HL-60/S4 (cell line): ENCODE results near the gene IER5L.

Experiments
- in situ Hi-C: fragments of 300-500 bp; cut with MboI; formaldehyde crosslinking; loops from 2 replicates; pipeline ENCODE4 v1.14.3; 2022; ENCODE audit warnings: low sequenced_read_pairs

IER5L gene

GRCh38 chr9:129177791-129178567, at the start of gene IER5L:
IER5L (minus strand) TSS chr9:129178261; CDS start chr9:129178052, 209 bp downstream.
- in situ Hi-C loops: no loop called here

- in situ Hi-C loops: no loop called here
Observed at GRCh38 chr9:129227843-129228189, 49.8 kb upstream of the IER5L start.

- in situ Hi-C loops: no loop called here
Observed at GRCh38 chr9:129225815-129226214, 47.8 kb upstream of the IER5L start.

DNA sequence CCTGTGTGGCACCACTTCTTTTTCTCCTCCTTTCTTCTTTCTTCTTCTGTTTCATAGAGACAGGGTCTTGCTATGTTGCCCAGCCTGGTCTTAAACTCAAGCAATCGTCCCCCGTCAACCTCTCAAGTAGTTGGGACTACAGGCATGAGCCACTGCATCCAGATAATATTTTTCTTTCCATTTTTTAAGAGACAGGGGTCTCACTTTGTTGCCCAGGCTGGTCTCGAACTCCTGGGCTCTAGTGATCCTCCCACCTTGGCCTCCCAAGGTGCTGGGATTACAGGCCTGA, 47.4 kb upstream of the IER5L start:
- in situ Hi-C loops: no loop called here

DNA sequence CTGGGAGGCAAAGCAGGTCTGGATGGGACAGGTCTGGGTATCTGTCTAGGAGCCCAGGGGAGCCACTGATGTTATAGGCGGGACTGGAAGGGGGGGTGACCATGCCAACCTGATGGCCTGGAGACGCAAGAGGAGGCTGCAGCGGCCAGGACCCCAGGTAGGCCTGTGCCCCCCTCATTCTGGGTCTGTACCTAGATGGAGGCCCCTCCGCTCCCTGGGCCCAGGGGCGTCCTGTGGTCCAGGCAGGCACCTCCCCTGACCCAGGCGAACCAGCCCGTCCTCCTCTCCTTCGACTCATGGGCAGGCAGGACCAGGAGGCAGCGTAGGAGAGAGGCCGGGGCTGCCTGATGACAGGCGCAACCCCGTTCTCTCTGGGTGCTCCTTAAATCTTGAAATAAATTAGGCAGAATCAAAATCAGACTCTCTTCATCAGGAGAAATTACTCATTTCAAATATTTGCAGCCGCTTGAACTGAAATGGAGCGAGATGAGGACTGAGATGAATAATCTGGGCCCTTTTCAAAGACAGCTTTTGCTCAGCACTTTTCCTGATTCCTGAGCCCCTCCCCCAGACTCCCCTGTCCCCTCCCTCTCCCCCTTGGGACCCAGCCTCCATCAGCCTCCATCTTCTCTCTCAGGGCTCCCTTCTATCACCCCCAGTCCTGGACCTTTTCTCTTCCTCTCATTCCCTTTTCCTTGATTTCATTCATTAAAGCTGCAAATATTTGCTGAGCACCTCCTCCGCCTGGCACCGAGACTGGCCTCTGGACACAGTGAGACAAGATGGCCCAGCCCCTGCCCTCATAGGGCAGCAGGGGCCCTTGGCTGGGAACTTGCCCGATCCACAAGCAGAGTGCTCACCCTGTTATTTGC, 46.8 kb upstream of the IER5L start:
- in situ Hi-C loops: no loop called here

GRCh38 chr9:129223551-129224208, 45.6 kb upstream of the IER5L start:
- in situ Hi-C loops: no loop called here

DNA sequence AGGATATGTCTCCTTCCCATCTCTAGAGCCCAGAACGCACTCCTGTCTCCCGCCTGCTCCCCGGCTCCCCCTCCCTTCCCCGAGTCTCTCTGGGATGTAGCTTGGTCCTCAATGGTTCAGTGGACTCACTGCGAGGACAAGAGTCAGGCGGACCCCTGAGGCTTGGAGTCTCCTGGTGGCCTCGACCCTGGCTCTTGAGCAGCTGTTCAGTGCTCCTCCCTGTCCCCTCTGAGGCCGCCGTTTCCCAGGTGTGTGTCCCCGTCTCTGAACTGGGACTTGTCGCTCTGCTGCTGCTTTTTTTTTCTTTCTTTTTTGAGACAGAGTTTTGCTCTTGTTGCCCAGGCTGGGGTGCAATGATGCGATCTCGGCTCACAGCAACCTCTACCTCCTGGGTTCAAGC, 44.8 kb upstream of the IER5L start:
- in situ Hi-C loops: no loop called here

DNA sequence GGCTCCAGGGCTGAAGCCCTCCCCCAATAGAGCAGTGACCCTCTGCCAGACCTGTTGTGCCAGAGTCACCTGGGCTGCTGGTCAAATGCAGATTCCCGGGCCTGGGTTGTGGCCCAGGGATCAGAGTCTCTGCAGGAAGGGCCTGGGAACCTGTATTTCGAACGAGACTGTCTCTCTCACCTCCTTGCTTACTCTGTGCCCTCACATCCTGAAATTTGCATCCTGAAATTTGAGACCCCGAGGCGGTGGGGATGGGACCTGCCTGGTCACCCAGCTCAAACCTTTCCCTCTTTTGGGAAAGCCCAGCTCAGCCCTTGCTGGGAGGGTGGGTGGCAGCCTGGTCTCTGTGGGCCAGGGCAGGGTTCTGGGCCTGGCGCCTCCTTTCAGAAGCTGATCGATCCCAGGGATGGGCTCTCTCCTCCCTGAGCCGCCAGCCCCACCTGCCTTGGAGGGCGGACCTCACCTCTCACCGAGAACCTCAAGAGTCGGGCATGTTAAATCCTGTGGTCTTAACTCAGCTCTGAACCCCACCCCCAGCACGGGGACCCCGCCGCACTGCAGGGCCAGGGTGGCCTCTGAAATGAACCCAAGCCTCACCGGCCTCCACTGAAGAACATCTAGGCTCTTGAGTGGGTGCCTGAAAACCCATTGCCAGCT, 44.0 kb upstream of the IER5L start:
- in situ Hi-C loops: no loop called here

DNA sequence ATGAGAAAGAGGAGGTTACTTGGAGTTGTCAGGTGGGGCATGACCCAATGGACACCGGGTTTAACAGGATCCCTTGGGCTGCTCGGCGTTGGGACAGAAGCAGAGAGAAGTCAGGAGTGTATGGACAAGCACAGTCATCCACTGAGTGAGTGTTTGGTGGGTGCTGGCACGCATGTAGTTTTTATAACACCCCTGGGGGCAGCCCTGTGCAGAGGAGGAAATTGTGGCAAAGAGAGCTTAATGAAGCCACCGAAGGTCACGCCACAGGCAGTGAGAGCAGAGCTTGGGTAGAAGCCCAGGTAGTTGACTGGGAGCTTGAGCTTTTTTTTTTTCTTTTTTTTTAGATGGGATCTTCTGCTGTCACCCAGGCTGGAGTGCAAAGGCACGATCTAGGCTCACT, 43.2 kb upstream of the IER5L start:
- in situ Hi-C loops: no loop called here

DNA sequence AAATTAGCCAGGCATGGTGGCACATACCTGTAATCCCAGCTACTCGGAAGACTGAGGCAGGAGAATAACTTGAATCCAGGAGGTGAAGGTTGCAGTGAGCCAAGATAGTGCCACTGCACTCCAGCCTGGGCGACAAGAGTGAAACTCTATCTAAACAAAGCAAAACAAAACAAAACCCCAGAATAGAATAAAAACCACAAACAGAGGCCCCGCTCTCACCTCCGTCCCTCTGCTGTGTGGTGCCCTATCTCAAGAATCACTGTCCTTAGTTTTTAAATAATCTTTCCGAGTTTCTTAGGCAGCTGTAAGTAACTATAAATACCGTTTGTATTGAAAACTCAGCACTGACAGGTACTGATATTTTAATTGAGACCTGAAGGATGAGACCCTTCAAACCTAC, 42.7 kb upstream of the IER5L start:
- in situ Hi-C loops: no loop called here

DNA sequence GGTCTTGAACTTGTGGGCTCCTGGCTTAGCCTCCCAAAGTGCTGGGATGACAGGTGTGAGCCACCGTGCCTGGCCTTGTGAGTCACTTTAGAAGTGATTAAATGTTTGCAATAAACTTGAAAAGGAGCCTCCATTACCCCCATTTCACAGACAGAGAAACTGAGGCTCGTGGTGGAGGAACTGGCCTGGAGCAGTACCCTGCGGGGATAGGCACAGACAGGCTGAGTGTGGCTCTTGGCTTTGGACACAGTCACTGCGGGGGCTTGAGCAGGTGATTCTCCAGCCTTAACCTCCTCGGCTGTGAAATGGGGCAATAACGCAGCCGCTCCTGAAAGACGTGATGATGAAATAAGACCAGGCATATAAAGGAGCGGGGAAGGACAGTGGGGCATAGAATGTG, 40.9 kb upstream of the IER5L start:
- in situ Hi-C loops: no loop called here

- in situ Hi-C loops: no loop called here
Observed at GRCh38 chr9:129218272-129218625, 40.2 kb upstream of the IER5L start.

GRCh38 chr9:129213551-129213950, 35.5 kb upstream of the IER5L start:
- in situ Hi-C loops: no loop called here

GRCh38 chr9:129211686-129212085, 33.6 kb upstream of the IER5L start:
- in situ Hi-C loops: no loop called here

GRCh38 chr9:129210125-129210524, 32.1 kb upstream of the IER5L start:
- in situ Hi-C loops: no loop called here

- in situ Hi-C loops: no loop called here
Observed at GRCh38 chr9:129209580-129209979, 31.5 kb upstream of the IER5L start.

DNA sequence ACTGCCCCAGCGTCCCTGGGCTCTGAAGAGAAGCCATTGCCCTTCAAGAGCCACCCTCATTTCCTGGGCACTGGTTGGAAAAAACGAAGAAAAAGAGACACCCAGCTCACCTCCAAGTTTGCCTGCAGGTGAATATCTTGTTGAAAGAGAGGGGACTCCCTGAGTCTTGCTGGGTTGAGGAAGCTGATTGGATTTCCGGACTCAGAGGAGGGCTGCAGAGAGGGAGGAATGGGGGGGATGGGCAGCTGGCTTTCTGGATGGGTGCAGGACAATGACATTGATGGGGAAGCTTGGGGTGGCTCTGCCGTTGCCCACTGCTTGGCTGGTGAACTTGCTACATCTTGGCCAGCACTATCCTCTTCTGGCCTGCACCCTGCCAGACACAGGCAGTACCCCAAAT, 31.0 kb upstream of the IER5L start:
- in situ Hi-C loops: no loop called here

- in situ Hi-C loops: no loop called here
Observed at GRCh38 chr9:129208207-129209032, 30.4 kb upstream of the IER5L start.

DNA sequence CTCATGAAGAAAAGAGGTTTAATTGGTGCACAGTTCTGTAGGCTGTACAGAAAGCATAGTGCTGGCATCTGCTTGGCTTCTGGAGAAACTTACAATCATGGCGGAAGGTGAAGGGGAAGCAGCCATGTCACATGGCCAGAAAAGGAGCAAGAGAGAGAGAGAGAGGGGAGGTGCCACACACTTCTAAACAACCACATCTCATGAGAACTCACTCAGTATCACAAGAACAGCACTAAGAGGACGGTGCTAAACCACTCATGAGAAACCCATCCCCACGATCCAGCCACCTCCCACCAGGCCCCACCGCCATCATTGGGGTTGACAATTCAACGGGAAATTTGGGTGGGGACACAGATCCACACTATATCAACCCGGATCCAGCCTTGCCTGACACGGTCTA, 28.8 kb upstream of the IER5L start:
- in situ Hi-C loops: no loop called here

DNA sequence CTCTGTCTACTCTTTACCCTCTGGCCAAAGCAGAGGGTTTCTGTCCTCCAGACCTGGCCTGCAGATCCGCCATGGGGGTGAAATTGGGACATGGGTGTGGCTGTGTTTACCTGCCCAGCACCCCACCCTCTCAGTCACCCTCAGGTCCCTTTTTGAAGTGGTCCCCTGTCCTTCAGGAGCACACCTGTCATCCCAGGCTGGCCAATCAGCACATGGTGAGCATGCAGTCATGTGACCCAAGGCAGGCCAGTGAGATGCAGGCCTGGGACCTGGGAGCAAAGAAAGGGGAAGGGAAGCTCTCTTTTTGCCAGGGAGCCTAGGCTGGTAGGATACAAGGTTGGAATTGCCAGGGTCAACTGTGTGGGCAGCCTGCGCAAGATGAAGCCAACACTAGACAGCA, 28.3 kb upstream of the IER5L start:
- in situ Hi-C loops: no loop called here

GRCh38 chr9:129204840-129205239, 26.8 kb upstream of the IER5L start:
- in situ Hi-C loops: no loop called here
